HG02981 (cell line): Measurements from ENCODE around the gene OPN5.

Source experiments
- ATAC-seq: cut with Tn5 transposase; IDR thresholded peaks from one replicate; pipeline ENCODE4 v1.9.1; 2021; ENCODE audit warnings: mild to moderate bottlenecking, moderate library complexity; ENCODE audit not compliant: unreplicated experiment

Gene OPN5

DNA sequence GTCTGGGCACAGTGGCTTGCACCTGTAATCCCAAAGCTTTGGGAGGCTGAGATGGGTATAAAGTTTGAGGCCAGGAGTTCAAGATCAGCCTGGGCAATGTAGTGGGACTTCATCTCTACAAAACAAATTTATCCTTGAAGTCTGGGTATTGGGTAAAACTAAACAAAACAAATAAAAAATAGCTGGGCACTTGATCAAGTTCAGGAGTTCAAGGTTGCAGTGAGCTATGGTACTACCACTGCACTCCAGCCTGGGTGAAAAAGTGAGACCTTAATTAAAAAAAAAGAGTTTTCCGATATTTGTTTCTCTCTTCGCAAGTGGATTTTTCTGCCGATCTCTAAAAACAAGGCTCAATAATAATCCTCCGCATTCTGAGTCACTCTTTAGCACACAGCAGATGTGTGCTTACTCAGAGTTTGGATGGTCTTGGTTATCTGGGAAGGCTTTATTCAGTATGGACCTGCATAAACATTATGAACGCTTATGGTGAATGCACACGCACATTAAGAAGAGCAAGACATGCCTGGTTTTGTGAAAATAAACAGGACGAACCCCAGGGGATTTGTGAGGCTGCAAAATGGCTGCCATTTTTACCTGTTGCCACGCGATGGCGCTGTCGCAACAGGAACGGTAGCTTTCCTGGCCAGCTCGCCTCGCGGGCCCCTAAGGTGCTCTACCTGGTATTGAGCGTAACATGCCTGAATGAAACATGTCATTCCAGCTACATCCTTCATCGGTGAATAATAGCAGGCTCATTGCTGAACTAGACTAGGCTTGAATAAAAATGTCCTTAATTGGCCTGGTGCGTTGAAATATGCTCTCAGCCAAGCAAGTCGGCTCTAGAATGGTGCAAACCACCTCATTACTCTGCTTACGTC is 6.0 kb downstream of the OPN5 start:
- peak; percentile 69 for ATAC-seq

DNA sequence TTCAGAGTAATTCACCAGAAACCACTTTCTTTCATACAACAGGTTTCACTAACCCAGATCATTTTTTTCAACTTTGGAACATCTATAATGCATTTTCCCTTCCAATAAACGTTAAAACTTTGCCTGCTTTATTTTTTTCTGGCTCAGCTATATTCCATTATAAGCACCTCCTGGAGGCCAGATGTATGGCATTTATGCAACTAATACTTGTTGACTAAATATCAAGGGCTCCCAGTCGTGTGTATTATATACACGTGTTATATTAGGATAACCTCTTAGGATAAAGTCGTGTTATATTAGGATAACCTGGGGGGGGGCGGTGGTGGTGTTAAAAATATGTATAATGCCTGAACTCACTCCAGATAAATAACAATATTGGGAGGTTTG is 6.7 kb downstream of the OPN5 start:
- ATAC-seq = no peak

DNA sequence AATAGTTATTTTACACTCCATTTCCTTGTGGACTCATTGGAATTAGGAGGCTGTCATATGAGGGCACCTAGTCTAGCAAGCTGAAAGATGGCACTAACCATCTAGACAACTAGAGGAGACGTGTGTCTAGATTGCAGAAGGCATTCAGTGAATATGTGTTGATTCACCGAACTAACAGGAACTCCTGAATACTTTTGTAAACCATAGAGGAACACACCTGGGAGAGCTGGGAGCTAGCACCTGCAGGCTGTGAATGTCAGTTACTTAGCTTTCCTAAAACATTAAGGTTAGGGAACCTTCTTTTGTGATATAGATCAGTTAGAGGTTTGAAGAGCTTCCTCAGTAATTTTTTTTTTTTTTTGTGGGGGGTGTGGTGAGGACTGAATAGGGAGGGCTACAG is 7.7 kb downstream of the OPN5 start:
- ATAC-seq = no peak

DNA sequence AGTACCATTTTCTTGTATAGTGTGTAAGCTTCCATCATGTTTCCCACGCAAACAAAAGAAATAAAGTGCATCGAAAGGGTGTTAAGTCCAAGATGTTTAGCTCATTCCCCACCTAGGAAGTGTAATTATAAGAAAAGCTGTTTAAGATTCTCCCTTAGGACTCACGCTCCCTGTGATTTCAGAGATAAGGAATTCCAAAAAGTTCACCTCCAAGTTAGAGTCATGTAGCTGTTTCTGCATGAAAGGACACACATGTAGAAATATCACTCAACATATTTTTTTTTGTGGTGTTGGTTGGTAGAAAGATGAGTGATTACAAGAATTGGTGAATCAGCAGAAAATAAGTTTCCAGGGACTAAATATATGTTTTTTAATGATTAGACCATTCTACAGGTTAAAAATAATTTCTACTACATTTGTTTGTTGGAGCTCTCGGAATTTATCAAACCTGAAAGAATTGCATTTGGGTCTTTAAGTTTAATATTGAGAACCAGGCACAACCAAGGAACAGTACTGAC is 10.4 kb downstream of the OPN5 start:
- no peak for ATAC-seq

DNA sequence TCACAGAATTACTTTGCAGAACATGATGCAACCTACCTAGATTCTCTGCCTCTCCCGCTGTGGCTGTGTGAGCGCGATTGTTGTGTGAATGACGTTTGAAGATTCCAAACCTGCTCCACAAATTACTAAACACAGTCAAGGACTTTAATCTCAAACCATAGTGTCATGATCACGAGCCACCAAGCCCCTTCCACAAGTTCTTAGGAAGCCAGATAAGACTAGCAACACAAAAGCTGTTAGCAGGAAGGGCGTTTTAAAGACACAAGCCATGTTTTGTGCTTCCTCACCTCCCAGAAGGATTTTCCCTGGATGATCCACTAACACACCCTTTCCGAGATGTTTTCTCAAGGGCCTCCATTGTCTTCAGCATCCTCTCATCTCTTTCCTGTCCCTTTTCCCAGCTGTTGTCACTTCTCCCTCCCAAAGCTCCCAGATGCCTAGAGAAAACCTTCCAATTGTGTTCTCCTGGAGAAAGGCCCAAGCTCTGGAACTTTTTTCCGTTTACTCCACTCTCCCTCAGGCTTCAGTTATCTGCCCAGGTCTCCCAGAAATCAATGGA is 12.8 kb downstream of the OPN5 start:
- no peak for ATAC-seq

DNA sequence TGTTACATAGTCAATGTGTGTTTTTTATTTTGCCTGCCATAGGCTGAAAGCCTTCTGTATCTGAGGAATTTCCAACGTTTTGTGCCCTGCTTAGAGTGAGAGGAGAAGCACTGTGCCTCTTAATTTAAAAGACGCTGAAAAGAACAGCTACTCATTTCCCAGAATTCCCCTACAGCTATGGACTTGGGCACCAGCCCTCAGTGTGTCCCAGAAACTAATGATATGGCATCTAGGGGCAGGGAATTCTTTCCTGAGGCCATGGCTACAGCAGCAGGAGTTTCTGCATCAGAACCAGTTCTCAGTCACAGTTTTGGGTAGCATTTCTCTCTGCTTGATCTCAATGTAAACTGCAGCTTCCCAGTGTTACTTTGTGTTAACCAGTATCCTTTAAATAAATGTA is 20.2 kb downstream of the OPN5 start:
- no peak for ATAC-seq

DNA sequence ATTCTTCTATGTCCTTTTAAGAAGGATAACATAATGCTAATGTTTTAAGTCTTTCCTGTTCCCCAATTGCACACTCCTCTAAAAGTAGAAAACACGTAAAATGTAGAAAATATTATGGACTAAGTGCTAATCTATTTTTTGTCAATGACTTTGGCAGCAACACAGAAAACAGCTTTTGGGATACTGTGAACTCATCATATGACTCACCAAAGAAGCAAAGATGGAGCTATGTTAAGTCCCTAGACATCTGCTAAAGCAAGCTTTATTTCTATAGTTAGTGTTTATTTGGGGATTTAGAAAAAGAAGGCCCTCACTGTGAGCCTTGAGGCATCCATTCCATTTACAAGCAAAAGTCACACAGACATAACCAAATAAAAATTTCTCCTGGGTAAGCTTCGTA is 23.0 kb downstream of the OPN5 start:
- ATAC-seq = no peak

DNA sequence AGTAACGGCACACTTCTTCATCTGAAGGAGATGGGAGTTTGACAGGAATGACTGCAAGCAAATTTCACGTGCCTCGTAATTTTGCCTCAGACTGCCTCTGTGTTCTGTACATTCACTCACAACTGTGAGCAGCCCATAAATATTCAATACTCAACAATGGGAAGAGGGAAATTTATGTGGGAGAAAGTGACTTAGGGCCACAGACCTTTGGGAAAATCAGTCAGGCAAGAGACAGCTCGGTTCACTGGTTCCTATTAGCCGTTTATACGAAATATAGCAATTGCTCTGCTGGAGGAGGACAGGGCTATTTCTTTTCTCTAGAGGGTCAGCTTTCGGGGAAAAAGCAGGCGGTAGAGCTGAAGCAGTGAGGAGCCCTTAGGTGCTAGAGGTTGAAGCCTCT is 28.0 kb downstream of the OPN5 start:
- no peak for ATAC-seq

DNA sequence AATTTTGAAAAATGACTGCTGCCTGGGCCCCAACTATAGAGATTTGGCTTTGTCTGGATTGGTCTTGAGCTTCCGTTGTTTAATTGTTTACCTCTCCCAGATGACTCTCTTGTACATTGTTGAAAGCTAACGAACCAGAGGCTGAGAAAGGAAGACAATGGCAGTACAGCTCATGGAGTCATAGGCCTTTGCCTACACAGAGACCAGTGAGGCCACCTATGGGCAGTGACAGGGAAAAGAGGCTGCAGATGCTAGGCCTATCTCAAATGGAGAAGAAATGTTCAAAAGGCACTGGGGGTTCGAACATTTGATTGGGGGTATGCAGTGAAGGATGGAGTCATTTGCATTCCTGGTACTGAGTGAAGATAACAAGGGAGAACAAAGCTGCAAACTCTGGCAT is 29.1 kb downstream of the OPN5 start:
- ATAC-seq = no peak

DNA sequence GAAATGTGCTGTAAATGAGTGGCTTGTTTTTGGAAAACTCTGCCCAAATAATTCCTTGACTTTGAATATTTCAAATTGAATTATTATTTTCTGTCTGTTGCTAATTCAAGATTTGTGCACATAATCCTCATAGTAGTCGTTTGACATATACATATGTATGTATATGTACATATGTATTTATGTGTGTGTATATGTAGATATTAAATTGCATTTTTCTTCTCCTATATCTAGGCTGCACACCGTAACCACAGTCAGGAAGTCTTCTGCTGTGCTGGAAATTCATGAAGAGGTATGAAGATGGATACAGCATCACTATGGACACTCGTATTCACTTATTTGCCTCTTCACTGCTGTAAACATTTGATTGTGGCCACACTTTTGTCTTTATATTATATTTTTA is 29.6 kb downstream of the OPN5 start:
- ATAC-seq = no peak

DNA sequence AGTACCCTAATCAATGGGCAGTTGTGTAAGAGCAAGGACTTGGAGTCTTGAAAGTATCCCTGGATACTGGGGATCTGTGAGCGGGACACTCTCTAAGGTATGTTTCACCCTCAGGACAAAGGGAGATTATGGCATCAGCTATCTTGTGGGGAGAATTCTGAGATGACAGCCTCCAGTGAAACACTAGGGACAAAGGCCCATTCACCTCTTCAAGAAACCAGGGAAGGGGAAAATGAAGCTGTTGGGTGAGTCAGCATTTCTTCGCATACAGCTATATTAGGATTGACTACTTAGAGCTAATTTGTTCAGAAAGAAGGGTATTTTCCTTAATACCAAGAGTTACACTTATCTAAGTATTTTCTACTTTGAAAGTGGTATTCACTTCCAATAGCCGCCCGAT is 35.9 kb downstream of the OPN5 start:
- no peak for ATAC-seq

DNA sequence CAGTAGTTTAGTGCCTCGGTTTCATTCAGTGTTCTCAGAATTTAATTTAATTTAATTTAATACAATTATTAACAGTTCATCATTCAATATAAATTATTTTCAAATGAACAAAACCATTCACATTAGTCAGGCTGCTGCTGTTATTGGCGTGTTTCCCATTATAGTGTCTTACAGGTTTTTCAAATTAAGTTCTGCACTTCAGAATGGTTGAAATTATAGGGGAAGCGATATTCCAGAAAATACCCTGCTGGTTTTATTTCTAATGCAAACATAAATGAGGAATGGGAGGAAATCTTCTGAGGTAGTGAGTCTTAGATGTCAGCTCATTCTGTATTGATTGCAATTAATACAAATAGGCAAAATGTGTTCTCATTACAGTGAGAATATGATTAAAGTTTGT is 37.6 kb downstream of the OPN5 start:
- ATAC-seq = no peak

DNA sequence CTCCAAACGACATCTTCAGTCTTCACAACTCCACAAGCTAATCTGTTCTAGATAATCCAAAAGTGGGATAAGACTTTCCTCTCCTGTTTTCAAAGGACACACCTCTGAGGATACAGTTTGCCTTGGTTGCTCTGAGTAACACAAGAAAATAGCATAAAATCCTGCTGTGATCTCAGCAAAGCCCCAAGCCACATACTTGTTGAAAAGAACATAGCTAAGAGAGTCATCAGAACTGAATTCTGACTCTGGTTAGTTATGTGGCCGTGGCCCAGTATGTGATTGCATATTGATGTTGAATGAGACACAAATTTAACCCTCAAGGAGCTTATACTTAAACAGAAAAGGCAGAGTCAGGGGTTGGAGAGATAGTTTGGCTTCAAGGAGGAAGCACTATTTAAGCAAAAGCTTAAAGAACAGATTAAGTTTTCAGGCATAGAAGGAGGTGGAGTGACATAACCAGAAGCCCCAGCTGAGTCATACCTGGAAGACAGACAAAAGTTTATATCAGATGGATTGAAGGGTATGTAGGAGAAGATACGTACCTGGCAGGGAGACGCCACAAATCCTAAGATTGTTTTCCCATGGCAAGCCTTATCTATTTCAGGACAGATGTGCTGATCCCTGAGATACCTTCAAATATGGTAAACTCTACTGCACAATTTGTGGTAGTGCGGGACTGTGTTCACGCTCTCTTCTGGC is 41.2 kb downstream of the OPN5 start:
- ATAC-seq = no peak

DNA sequence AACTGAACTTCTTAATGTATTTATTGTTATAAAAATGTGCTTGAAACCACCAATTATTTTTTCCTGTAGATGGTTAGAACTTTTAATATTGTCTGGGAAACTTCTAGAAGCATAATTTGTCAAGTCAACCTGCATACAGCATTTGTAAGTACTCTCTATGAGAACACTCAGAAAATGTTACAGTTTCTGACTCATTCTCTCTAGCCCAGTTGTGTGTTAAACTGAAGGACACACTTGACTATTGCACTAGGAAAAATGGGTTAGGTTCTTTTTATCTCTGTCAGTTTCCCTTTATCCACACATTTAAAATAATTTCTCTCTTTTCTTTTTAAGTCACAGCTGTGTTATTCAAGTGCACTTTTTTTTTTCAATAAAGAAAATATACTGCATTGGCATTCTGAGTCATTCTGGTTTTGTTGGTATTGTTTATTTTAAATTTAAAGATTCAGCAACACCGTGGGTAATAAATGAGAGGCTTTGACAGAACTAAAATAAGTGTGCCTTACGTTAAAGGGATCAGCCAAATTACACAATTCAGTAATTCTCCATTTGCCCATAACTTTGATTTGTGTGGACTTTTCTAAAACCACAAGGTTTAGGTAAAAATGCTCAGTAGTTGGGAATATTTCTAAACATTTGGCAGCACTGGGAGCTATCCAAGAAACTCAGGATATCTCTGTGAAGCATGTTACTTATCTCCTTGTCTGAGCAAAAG is 50.7 kb downstream of the OPN5 start:
- no peak for ATAC-seq

DNA sequence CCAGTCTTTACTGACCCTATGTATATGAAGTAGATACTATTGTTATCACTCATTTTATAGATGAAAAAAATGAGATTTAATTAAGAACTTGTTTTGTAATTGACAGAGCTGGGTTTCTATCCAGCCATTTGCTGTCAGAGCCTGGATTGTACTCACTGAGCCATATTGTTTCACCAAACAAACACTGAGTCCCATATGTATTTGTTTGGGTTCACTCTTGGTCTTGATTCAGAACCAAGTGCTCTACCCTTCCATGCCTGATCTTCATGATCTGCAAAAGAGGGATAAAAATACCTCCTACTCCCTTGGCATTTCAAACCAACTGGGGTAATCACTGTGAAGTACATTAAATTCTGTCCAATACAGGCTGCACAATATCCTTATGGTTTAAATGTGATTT is 52.4 kb downstream of the OPN5 start:
- no peak for ATAC-seq

DNA sequence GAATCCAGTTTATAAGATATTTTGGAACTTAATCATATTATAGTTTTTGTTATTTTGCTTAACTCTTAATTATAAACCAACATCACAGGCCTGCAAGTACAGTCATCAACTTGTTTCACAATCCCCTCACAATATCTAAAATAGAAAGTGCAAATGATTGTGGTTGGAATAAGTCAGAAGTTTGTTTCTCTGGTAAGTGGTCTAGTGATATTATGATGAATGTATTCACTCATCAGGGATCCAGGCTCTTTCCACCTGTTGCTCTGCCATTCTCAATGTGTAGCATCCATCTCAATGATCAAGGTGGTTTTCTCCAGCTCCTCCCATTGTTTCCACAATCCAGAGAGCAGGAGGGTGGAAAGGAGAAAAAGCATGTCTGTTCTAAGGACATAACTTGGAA is 54.2 kb downstream of the OPN5 start:
- no peak for ATAC-seq

DNA sequence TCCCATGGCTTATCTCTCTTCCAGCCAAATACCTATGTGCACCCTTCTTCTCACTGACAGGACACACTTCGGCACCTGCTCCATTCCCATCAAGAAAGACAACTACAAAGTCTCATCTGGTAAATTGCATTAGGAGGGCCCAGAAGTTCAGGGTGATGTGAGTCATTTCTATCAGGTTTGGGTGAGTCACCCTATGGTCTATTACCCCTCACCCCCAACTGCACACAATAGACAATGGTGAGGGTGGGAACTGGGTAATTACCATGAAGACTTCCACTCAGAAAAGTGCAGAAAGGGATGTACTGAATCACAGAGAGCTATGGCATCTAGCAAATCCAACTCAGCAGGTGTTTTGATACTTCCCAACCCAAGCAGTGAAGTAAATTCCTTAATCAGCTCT is 54.8 kb downstream of the OPN5 start:
- ATAC-seq = peak; percentile 61

DNA sequence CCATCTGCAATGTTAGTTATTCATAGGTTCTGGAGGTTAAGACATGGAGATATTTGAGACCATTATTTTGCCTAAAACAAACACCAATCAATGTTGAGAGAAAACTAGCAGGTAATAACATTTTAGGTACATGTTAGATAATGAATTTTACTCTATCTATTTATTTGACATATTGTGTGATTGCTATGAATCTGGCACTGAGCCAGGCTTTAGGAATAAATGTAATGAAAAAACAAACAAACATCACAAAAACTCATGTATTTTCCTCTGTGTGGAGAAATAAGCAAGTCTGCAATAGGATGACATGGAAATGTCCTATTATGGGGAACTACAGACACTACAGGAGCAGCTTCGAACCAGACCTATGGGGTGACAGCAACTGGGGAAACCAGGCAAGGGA is 57.8 kb downstream of the OPN5 start:
- no peak for ATAC-seq

DNA sequence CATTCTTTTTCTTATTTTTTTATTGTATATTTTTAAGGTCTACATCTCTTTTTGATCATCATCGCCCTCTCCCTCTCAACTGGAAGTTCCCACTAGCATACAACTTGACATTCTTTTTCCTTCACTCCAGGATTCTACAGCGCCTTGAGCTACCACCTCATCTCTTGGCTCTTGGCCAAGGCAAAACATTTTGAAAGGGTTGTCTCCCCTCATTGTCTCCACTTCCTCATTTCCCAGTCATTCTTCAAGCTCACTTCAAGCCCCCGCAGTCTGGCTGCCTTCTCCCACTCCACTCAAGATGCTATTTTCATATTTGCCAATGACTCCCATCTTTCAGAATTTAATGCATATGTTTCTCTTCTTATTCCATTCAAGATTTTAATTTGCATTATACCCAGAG is 63.0 kb downstream of the OPN5 start:
- ATAC-seq = no peak

DNA sequence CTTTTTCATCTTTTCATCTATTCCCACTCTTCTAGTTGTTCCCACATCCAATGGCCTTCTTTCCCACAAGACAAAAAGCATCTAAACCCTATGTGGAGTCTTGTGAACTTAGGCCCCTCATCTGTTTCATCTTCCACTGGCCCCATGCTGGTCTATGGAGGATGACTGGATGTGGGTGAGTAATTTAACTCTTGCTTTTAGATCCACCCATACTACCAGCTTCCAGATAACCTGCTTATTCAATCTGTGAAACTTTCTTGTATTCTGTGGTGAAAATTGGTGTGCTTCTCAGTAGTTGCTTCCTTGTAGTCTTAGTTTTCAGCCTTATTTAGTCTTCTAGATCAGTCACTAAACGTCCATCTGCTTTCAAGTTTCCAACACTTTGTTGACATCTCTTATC is 64.9 kb downstream of the OPN5 start:
- no peak for ATAC-seq

DNA sequence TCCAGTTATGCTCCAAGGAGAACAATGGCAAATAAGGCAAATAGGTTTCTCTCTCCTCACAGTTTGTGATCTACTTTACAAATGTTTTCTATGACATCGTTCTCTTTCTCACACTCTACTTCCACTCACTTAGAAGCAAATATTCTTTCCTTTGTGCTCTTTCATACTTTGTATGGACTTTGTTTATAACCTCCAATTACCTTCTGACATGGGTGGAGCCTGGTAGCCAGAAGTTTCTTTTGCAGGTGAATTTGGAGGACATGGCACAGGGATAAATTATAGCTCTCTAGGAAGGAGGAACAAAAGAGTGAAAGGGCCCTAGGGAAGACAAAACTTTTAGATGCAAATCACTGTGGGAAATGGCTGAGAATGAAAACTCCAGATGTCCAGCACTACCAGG is 69.3 kb downstream of the OPN5 start:
- no peak for ATAC-seq
